Stimulated activated naive B cell treated with anti-CD40 and anti-IgM and Interleukin-4, amounts not matched to agents 10 μg/mL and 1 μg/mL and 100 μg/mL, for 72 hours (primary cell): Measurements from ENCODE around the gene EFCAB13.
A peak's percentile ranks its signal among the peaks of the same experiment; 100 is the strongest.
"Not testable (repeated sequence)": the region's sequence is repeated elsewhere in the genome, so short reads cannot be mapped to it uniquely, and the experiment has no call there.

Source experiments
- ATAC-seq, 2 donors: fragments of 150-1000 bp; cut with Tn5 transposase; replicated peaks; 2 replicates each; pipeline ENCODE4 v1.10.0; 2021; ENCODE audit warnings: moderate library complexity in 1 of 2
- DNase-seq: peaks from one replicate; pipeline ENCODE4 v3.0.0; 2021
- H3K27ac Mint-ChIP-seq: one replicate; pipeline ENCODE4 v1.8.0; 2022; ENCODE audit warnings: mild to moderate bottlenecking, mixed read lengths
- H3K27me3 Mint-ChIP-seq, 2 donors: one replicate each; pipeline ENCODE4 v1.8.0; 2022; ENCODE audit warnings: mixed read lengths in 2 of 2
- H3K36me3 Mint-ChIP-seq, 2 donors: one replicate each; pipeline ENCODE4 v1.8.0; 2022; ENCODE audit warnings: mixed read lengths in 2 of 2, mild to moderate bottlenecking in 1 of 2
- H3K4me1 Mint-ChIP-seq, 2 donors: one replicate each; pipeline ENCODE4 v1.8.0; 2022; ENCODE audit warnings: mixed read lengths in 2 of 2, mild to moderate bottlenecking in 1 of 2
- H3K4me3 Mint-ChIP-seq, 2 donors: one replicate each; pipeline ENCODE4 v1.8.0; 2022; ENCODE audit warnings: mild to moderate bottlenecking in 2 of 2, mixed read lengths in 2 of 2, moderate library complexity in 1 of 2
- H3K9me3 Mint-ChIP-seq, 2 donors: one replicate each; pipeline ENCODE4 v1.8.0; 2022; ENCODE audit warnings: mixed read lengths in 2 of 2, mild to moderate bottlenecking in 1 of 2

Gene EFCAB13

GRCh38 chr17:47401100-47401499 is 77.3 kb downstream of the EFCAB13 start:
- DNase-seq (no peak), ATAC-seq (no peak)
- no peak overlapping the region for H3K27ac Mint-ChIP-seq
- no peak overlapping the region for H3K4me3 Mint-ChIP-seq
- H3K9me3 Mint-ChIP-seq, result no peaks in the 10 kb centered on the region
- H3K27me3 Mint-ChIP-seq, result no peaks in the 10 kb centered on the region
- peaks cover 0 to 12% of the 10 kb centered on the region in 2 donors for H3K4me1 Mint-ChIP-seq
- peaks cover 5 to 16% of the 10 kb centered on the region in 2 donors for H3K36me3 Mint-ChIP-seq

GRCh38 chr17:47404006-47404405 is 80.3 kb downstream of the EFCAB13 start:
- H3K9me3 Mint-ChIP-seq, result no peaks in the 10 kb centered on the region
- peaks cover 4 to 14% of the 10 kb centered on the region in 2 donors for H3K36me3 Mint-ChIP-seq
- ATAC-seq, result no peak
- no peak for DNase-seq
- H3K4me3 Mint-ChIP-seq, result no peak overlapping the region
- H3K27ac Mint-ChIP-seq, result no peak overlapping the region
- H3K4me1 Mint-ChIP-seq, result peaks cover 0 to 12% of the 10 kb centered on the region in 2 donors
- H3K27me3 Mint-ChIP-seq, result no peaks in the 10 kb centered on the region

GRCh38 chr17:47404875-47405274 is 81.1 kb downstream of the EFCAB13 start:
- Mint-ChIP-seq H3K4me3 (no peak overlapping the region), H3K36me3 (peaks cover 9 to 21% of the 10 kb centered on the region in 2 donors), H3K9me3 (no peaks in the 10 kb centered on the region), H3K4me1 (peaks cover 0 to 12% of the 10 kb centered on the region in 2 donors), H3K27ac (no peak overlapping the region), H3K27me3 (no peaks in the 10 kb centered on the region)
- no peak for DNase-seq
- ATAC-seq, result no peak

- Mint-ChIP-seq H3K9me3 (no peaks in the 10 kb centered on the region), H3K27me3 (no peaks in the 10 kb centered on the region), H3K4me3 (no peak overlapping the region), H3K36me3 (peaks cover 17 to 47% of the 10 kb centered on the region in 2 donors), H3K4me1 (no peaks in the 10 kb centered on the region), H3K27ac (no peak overlapping the region)
- ATAC-seq (no peak), DNase-seq (no peak)
These were observed 90.1 kb downstream of the EFCAB13 start for GRCh38 chr17:47413872-47414271.

DNA sequence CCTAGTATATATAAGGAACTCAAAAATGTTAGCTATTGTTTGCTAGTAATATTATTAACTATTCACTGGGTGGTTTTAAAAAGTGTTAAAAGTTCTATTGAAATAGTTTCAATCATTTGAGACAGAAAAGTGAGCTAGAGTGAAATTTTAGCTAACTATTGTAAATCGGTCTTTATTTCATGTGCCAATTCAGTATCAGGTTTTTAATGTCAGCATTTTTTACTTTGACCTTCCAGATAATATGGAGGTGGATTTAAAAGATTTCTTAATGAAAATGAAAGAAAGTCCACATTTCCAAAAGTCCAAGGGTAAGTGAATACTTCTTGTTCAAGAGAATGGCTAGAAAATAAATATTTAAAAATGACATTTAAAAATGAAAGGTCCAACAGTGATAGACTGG is 90.9 kb downstream of the EFCAB13 start:
- DNase-seq, result no peak
- Mint-ChIP-seq H3K4me3 (no peak overlapping the region), H3K27ac (no peak overlapping the region), H3K4me1 (no peaks in the 10 kb centered on the region), H3K27me3 (no peaks in the 10 kb centered on the region), H3K9me3 (no peaks in the 10 kb centered on the region), H3K36me3 (peaks cover 13 to 43% of the 10 kb centered on the region in 2 donors)
- no peak for ATAC-seq

DNA sequence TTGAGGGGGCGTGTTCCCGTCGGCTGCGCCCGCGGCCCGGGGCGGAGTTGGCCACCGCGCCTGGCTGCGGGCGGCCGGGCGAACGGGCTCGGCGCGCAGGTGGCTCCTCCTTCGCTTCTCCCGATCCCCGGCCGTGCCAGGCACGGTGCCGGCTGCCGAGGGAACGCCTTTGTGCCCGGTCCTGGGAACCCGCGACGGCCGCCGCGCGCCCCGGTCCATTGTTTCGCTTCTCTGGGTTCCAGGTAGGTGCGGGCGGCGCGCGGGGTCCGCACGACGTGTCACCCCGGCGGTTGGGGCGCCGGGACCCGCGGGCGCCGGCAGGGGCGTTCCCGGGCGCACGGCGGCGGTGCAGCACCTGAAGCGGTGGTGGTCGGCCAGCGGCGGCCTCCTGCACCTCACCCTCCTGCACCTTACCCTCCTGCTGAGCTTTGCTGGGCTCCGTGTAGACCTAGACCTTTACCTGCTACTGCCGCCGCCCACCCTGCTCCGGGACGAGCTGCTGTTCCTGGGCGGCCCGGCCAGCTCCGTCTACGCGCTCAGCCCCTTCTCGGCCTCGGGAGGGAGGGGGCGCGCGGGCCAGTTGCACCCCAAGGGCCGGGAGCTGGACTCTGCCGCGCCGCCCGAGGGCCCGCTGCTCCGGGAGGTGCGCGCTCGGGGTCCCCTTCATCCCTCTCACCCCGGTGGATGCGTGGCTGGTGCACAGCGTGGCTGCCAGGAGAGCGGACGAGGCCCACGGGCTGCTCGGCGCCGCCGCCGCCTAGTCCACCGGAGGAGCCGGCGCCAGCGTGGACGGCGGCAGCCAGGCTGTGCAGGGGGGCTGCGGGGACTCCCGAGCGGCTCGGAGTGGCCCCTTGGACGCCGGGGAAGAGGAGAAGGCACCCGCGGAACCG is 99.9 kb downstream of the EFCAB13 start:
- ATAC-seq (peak; percentile 62 to 67), DNase-seq (no peak)
- Mint-ChIP-seq H3K27me3 (peaks cover 0 to 7% of the 10 kb centered on the region in 2 donors), H3K36me3 (peaks cover 22 to 27% of the 10 kb centered on the region in 2 donors), H3K4me1 (peaks cover 1 to 5% of the 10 kb centered on the region in 2 donors), H3K9me3 (no peaks in the 10 kb centered on the region), H3K4me3 (peak overlapping the region; percentile 67 to 69), H3K27ac (no peak overlapping the region)

- H3K9me3 Mint-ChIP-seq, DNase-seq, H3K4me1 Mint-ChIP-seq, H3K4me3 Mint-ChIP-seq, H3K27me3 Mint-ChIP-seq, ATAC-seq, H3K27ac Mint-ChIP-seq: not testable (repeated sequence)
- peaks cover 18 to 26% of the 10 kb centered on the region in 2 donors for H3K36me3 Mint-ChIP-seq
These were observed 101.5 kb downstream of the EFCAB13 start for GRCh38 chr17:47425233-47425632.

GRCh38 chr17:47425887-47426635 is 102.3 kb downstream of the EFCAB13 start:
- H3K27me3 Mint-ChIP-seq, H3K4me1 Mint-ChIP-seq, H3K27ac Mint-ChIP-seq, H3K9me3 Mint-ChIP-seq, DNase-seq, H3K4me3 Mint-ChIP-seq: not testable (repeated sequence)
- peak; percentile 46 for ATAC-seq
- peaks cover 18 to 26% of the 10 kb centered on the region in 2 donors for H3K36me3 Mint-ChIP-seq

DNA sequence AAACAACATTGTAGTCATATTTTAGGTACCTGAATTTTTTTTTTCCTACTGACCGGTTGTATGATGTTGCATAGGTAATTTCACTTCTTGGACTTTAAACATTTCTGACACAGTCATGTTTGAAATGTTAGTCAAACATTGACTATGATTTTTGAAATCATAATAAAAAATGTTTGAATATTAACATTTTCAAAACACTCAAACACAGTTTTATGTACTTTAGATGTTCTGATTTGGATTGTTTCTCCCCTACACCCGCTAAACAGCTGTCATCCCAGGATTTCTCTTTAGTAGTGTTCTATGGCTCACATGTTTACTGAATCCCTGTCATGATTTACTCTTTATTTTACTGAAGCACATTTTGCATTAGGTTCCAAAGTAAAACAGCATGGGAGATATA is 104.2 kb downstream of the EFCAB13 start:
- ATAC-seq, result no peak
- no peaks in the 10 kb centered on the region for H3K9me3 Mint-ChIP-seq
- DNase-seq, result no peak
- H3K4me1 Mint-ChIP-seq, result peaks cover 1 to 5% of the 10 kb centered on the region in 2 donors
- no peak overlapping the region for H3K4me3 Mint-ChIP-seq
- H3K27me3 Mint-ChIP-seq, result peaks cover 0 to 7% of the 10 kb centered on the region in 2 donors
- peaks cover 17 to 25% of the 10 kb centered on the region in 2 donors for H3K36me3 Mint-ChIP-seq
- H3K27ac Mint-ChIP-seq, result no peak overlapping the region

DNA sequence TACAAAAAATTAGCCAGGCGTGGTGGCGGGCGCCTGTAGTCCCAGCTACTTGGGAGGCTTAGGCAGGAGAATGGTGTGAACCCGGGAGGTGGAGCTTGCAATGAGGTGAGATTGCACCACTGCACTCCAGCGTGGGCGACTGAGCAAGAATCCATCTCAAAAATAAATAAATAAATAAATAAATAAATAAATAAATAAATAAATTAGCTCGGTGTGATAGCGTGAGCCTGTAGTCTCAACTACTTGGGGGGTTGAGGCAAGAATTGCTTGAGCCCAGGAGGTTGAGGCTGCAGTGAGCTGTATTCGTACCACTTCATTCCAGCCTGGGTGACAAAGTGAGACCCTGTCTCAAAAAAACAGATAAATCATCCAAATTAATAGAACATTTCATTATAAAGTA is 108.5 kb downstream of the EFCAB13 start:
- not testable (repeated sequence) for H3K27me3 Mint-ChIP-seq, H3K4me1 Mint-ChIP-seq, ATAC-seq, DNase-seq, H3K4me3 Mint-ChIP-seq, H3K27ac Mint-ChIP-seq
- Mint-ChIP-seq H3K36me3 (peaks cover 8 to 30% of the 10 kb centered on the region in 2 donors), H3K9me3 (peaks cover 11 to 14% of the 10 kb centered on the region in 2 donors)

DNA sequence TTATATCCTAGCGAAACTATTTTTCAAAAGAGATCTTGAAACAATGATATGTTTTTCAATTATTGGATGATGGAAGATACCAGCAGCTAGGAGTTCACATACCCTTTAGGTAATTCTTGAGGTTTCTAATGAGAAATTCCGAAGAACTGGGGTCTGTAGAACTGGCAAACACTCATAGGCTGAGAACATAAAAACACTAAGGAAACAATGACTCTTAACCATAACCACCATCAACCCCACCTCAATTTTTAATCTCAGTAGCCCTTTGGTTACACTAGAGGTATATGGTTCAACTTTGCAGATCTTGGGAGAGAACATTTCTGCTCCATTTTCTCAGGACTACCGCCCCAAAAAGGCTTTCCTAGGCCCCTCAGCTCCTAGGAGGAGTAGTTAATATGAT is 141.4 kb downstream of the EFCAB13 start:
- no peaks in the 10 kb centered on the region for H3K4me1 Mint-ChIP-seq
- no peak for ATAC-seq
- H3K36me3 Mint-ChIP-seq, result peaks cover 13 to 33% of the 10 kb centered on the region in 2 donors
- H3K9me3 Mint-ChIP-seq, result no peaks in the 10 kb centered on the region
- H3K27ac Mint-ChIP-seq, result no peak overlapping the region
- DNase-seq, result no peak
- H3K27me3 Mint-ChIP-seq, result no peaks in the 10 kb centered on the region
- no peak overlapping the region for H3K4me3 Mint-ChIP-seq

DNA sequence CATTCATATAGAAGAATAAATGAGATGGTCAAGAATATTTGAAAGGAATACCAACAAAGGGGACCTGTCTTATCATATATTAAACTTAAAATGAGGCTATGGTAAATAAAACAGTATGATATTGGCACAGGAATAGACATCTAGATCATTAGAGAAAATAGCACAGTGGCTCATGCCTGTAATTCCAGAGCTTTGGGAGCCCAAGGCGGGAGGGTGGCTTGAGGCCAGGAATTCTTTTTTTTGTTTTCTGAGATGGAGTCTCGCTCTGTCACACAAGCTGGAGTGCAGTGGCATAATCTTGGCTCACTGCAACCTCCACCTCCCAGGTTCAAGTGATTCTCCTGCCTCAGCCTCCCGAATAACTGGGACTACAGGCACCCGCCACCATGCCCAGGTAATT is 143.2 kb downstream of the EFCAB13 start:
- H3K4me1 Mint-ChIP-seq, result not testable (repeated sequence)
- peaks cover 13 to 32% of the 10 kb centered on the region in 2 donors for H3K36me3 Mint-ChIP-seq

DNA sequence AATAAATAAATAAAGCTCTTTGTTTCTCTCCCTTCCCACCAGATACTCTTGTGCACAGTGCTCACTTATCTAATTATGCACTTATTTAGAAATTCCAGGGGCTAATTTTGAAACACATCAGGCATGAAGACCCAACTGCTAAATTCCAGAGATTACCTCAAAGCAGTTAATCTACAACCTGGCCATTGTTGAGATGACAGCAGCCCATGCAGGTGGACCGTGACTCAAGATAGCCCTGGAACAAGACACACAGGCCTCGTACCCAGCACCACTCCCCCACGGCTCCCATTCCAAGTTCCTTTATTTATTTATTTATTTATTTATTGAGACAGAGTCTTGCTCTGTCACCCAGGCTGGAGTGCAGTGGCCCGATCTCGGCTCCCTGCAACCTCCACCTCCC is 147.1 kb downstream of the EFCAB13 start:
- Mint-ChIP-seq H3K4me1 (no peaks in the 10 kb centered on the region), H3K9me3 (no peaks in the 10 kb centered on the region), H3K27ac (no peak overlapping the region), H3K36me3 (peaks cover 10 to 31% of the 10 kb centered on the region in 2 donors), H3K4me3 (no peak overlapping the region), H3K27me3 (no peaks in the 10 kb centered on the region)
- no peak for ATAC-seq
- no peak for DNase-seq

More for the DNA sequence above, 143.2 kb downstream of the EFCAB13 start:
- not testable (repeated sequence) for DNase-seq, ATAC-seq, H3K9me3 Mint-ChIP-seq, H3K4me3 Mint-ChIP-seq, H3K27me3 Mint-ChIP-seq, H3K27ac Mint-ChIP-seq

DNA sequence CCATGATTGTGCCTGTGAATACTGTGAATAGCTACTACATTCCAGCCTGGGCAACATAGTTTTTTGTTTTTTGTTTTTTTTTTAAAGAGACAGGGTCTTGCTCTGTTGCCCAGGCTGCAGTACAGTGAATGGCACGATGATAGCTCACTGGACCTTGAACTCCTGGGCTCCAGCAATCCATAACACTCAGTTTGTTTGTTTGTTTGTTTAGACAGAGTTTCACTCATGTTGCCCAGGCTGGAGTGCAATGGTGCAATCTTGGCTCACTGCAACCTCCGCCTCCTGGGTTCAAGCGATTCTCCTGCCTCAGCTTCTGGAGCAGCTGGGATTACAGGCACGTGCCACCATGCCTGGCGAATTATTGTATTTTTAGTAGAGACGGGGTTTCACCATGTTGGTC is 148.3 kb downstream of the EFCAB13 start:
- not testable (repeated sequence) for DNase-seq, H3K4me3 Mint-ChIP-seq, H3K9me3 Mint-ChIP-seq

More for the DNA sequence above, 148.3 kb downstream of the EFCAB13 start:
- not testable (repeated sequence) for H3K4me1 Mint-ChIP-seq, H3K27ac Mint-ChIP-seq, ATAC-seq, H3K27me3 Mint-ChIP-seq
- H3K36me3 Mint-ChIP-seq, result peaks cover 10 to 28% of the 10 kb centered on the region in 2 donors
